HL-60/S4 treated with phorbol 12-myristate 13-acetate at 8.2 ng/mL for 4 days and 3 days (cell line): ENCODE measurements around the gene OAS3.
"Not testable (repeated sequence)": the region's sequence is repeated elsewhere in the genome, so short reads cannot be mapped to it uniquely, and the experiment has no call there.

Experiments
- in situ Hi-C: fragments of 300-500 bp; cut with MboI; formaldehyde crosslinking; loops from 2 replicates; pipeline ENCODE4 v1.15.0; 2022; ENCODE audit warnings: low sequenced_read_pairs

The OAS3 gene

GRCh38 chr12:112948806-112949205 lies 10.5 kb downstream of the OAS3 start:
- in situ Hi-C loops: no loop called here

DNA sequence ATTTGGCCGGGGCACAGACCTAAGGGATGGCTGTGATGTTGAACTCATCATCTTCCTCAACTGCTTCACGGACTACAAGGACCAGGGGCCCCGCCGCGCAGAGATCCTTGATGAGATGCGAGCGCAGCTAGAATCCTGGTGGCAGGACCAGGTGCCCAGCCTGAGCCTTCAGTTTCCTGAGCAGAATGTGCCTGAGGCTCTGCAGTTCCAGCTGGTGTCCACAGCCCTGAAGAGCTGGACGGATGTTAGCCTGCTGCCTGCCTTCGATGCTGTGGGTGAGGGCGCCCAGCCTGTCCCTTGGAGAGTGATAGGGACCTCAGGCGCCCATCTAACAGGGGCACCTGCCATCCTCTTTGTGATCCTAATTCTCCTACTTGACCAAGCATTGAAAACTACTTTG lies 12.4 kb downstream of the OAS3 start:
- in situ Hi-C loops: no loop called here

DNA sequence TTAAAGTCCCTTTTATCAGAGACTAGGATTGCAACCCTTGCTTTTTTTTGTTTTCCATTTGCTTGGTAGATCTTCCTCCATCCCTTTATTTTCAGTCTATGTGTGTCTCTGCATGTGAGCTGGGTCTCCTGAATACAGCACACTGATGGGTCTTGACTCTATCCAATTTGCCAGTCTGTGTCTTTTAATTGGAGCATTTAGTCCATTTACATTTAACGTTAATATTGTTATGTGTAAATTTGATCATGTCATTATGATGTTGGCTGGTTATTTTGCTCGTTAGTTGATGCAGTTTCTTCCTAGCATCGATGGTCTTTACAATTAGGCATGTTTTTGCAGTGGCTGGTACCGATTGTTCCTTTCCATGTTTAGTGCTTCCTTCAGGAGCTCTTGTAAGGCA lies 18.9 kb downstream of the OAS3 start:
- in situ Hi-C loops: not testable (repeated sequence)

GRCh38 chr12:112961074-112961473 lies 22.8 kb downstream of the OAS3 start:
- in situ Hi-C loops: no loop called here

DNA sequence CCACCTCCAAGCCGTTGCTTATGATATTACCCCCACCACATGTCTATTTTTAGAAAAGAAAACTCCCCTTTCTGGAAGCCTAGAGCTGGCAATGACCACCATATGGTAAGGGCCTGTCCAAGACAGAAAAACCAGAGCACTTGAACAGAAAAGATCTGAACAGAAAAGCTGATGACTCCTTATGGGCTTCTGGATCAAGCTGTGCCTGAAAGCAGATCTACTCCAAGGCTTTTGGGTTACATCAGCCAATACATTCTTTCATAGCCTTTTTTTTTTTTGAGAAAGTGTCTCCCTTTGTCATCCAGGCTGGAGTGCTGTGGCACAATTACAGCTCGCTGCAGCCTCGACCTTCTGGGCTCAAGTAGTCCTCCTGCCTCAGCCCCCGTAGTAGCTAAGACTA lies 23.3 kb downstream of the OAS3 start:
- in situ Hi-C loops: no loop called here

DNA sequence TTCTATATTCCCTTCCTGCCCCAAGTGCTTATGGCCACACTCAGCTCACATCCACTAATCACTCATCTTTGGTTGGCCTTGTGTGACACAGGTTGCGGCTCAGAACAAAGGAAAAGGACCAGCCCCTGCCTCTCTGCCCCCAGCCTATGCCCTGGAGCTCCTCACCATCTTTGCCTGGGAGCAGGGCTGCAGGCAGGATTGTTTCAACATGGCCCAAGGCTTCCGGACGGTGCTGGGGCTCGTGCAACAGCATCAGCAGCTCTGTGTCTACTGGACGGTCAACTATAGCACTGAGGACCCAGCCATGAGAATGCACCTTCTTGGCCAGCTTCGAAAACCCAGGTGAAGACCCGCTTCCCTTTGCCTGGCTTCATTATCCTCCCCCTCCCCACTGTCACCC lies 24.3 kb downstream of the OAS3 start:
- in situ Hi-C loops: no loop called here

GRCh38 chr12:112963227-112963861 lies 25.1 kb downstream of the OAS3 start:
- in situ Hi-C loops: no loop called here

DNA sequence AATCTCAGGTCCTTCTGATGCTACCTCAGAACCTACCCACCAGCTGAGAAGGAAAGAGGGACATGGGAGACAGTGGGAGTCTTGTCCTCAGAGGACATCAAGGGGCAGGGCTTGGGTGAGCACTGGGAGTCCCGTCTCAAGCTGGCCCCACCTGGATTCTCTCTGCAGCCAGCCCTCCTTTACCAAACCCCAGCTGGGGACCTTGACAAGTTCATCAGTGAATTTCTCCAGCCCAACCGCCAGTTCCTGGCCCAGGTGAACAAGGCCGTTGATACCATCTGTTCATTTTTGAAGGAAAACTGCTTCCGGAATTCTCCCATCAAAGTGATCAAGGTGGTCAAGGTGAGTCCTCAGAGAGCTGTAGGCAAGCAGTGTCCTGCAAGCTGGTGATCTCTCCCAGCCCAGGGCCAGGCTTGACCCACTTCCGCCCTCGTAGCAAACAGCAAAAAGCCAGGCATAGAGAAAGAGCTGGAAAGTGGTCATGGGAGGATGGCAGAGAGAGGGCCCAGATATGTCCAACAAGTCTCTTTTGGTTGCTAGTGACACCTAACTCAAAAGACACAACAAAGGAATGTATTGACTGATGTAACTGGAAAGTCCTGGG lies 25.9 kb downstream of the OAS3 start:
- in situ Hi-C loops: no loop called here

GRCh38 chr12:112964915-112965314 lies 26.6 kb downstream of the OAS3 start:
- in situ Hi-C loops: no loop called here

- in situ Hi-C loops: no loop called here
Measured at GRCh38 chr12:112965643-112966042, 27.4 kb downstream of the OAS3 start.

DNA sequence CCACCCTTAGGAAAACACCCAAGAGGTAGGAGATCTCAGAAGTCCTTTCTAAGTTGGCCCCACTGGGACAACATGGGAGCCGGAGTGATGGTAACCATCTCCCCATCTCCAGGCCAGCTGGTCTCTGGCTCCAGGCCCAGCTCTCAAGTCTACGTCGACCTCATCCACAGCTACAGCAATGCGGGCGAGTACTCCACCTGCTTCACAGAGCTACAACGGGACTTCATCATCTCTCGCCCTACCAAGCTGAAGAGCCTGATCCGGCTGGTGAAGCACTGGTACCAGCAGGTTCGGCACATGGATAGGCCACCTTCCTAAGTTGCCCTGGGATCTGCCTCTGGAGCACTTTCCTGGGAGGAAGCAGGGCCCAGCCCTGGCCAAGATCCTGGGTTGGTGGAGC lies 29.0 kb downstream of the OAS3 start:
- in situ Hi-C loops: no loop called here

- in situ Hi-C loops: no loop called here
Measured at GRCh38 chr12:112967858-112968257, 29.6 kb downstream of the OAS3 start.

DNA sequence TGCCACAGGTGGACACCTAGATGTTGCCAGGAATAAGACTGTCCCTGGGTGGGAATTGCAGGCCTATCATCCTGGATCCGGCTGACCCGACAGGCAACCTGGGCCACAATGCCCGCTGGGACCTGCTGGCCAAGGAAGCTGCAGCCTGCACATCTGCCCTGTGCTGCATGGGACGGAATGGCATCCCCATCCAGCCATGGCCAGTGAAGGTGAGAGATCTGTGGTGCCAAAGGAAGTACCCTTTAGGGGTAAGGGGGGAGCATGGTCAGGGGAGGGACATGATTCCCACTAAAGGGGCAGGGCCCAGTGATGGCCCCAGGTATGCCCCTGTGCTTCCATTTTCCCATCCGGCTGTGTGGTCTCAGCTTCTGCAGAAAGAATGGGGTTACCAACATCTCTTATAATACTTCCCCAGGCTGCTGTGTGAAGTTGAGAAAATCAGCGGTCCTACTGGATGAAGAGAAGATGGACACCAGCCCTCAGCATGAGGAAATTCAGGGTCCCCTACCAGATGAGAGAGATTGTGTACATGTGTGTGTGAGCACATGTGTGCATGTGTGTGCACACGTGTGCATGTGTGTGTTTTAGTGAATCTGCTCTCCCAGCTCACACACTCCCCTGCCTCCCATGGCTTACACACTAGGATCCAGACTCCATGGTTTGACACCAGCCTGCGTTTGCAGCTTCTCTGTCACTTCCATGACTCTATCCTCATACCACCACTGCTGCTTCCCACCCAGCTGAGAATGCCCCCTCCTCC lies 31.5 kb downstream of the OAS3 start:
- in situ Hi-C loops: no loop called here

DNA sequence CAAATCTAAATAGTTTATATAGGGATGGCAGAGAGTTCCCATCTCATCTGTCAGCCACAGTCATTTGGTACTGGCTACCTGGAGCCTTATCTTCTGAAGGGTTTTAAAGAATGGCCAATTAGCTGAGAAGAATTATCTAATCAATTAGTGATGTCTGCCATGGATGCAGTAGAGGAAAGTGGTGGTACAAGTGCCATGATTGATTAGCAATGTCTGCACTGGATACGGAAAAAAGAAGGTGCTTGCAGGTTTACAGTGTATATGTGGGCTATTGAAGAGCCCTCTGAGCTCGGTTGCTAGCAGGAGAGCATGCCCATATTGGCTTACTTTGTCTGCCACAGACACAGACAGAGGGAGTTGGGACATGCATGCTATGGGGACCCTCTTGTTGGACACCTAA lies 32.1 kb downstream of the OAS3 start:
- in situ Hi-C loops: no loop called here

GRCh38 chr12:112971248-112971647 lies 33.0 kb downstream of the OAS3 start:
- in situ Hi-C loops: no loop called here

GRCh38 chr12:112973011-112973735 lies 34.9 kb downstream of the OAS3 start:
- in situ Hi-C loops: no loop called here

- in situ Hi-C loops: no loop called here
Measured at GRCh38 chr12:112973818-112974231, 35.6 kb downstream of the OAS3 start.

DNA sequence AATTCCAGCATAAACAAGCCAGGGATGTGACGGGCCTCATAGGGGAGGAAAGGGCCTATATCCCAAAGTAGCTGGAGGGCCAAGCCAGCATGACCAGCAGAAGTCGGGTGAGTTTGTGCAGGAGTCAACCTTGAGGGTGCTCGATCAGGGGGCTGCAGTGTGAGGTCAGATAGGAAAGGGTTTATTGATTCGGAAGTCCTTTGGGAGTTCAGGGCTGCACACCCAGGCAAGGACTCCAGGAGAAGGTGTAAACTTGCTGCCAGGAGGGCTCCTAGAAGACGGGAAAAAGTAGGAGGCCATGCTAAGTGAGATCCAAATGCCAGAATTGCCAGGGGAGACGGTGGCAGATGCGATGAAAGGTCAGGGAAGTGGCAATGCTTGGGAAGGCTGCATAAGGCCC lies 36.6 kb downstream of the OAS3 start:
- in situ Hi-C loops: no loop called here

DNA sequence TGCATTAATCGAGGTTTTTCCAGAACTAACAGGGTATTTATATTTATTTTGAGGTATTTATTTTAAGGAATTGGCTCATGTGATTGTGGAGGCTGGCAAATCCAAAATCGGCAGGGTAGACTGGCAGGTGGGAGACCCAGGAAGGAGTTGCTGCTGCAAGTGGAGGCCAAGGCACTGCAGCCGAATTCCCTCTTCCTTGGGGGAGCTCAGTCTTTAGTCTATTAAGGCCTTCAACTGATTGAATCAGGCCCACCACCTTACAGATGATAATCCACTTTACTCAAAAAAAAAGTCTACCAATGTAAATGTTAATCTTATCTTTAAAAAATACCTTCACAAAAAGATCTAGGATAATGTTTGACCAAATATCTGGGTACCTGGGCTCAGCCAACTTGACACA lies 38.9 kb downstream of the OAS3 start:
- in situ Hi-C loops: no loop called here

DNA sequence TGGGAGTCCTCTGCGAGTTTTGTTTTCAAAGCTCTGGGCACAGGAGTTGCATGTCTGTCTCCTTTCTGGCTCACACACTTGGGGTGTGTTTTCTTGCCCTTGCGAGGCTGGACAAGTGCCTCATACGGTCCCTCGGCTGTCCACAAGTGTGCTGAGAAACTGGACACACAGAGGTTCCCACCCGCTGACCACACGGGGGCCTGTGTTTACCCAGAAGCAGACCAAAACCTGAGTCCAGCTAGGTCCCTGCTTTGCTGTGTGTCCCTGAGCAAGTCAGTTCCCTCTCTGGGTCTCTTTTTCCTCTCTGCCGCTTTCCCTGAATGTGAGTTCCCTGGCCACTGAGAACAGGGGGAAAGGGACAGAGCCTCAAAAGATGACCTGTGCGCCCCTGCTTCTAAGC lies 39.4 kb downstream of the OAS3 start:
- in situ Hi-C loops: no loop called here

- in situ Hi-C loops: no loop called here
Measured at GRCh38 chr12:112978163-112979040, 40.1 kb downstream of the OAS3 start, which contains the start of gene OAS2. Gene OAS2, plus strand, starts transcription at chr12:112978519. Its CDS starts 90 bp downstream, at chr12:112978609.
